Endothelial cell of umbilical vein (primary cell): Measurements from ENCODE around the gene TMEM130. TPM values are rescaled to one million over a fixed set of nuclear protein-coding genes. Genes with fewer than 3 reads are reported as not detected.

Experiments
- BruUV-seq: library from RNA; stranded (reverse); fragments of 400-500 nt; replicated peaks from 2 replicates; lab custom pipeline; 2021; lab: Mats Ljungman, UMichigan
- CTCF ChIA-PET: fragments of 300-600, 350-600 bp; sonication (Branson Sonifier 250); formaldehyde crosslinking; loops from one replicate; lab custom pipeline; 2021; ENCODE audit warnings: antibody characterized with exemption, inconsistent platforms; lab: Charles Lee
- POLR2A ChIA-PET: fragments of 300-600, 350-600 bp; sonication (Branson Sonifier 250); formaldehyde crosslinking; loops from one replicate; lab custom pipeline; 2021; ENCODE audit warnings: antibody characterized with exemption, inconsistent platforms; lab: Charles Lee
- DNase-seq: peaks from one replicate; pipeline ENCODE4 v3.0.0-alpha.2; 2011; ENCODE audit warnings: low read depth, low spot score
- FAIRE-seq: peaks from 2 replicates; lab custom pipeline; 2011; peaks lifted over from hg19 to GRCh38; lab: Jason Lieb, UNC
- H2AFZ ChIP-seq: 2 replicates; pipeline ENCODE4 v1.6.0; 2012; ENCODE audit warnings: low read depth, low read length, control low read depth, inconsistent platforms
- H3K27ac ChIP-seq: 2 replicates; pipeline ENCODE4 v1.5.1; 2011; ENCODE audit warnings: low read depth, mild to moderate bottlenecking, control low read depth, low read length, moderate library complexity; ENCODE audit not compliant: insufficient read depth
- H3K27me3 ChIP-seq, 2 experiments: 2 replicates each; pipeline versions ENCODE4 v1.6.0 to v1.6.1; 2011; ENCODE audit warnings: low read length in 2 of 2, mixed read lengths in 1 of 2; ENCODE audit not compliant: control insufficient read depth in 2 of 2, insufficient read depth in 2 of 2
- H3K36me3 ChIP-seq, 2 experiments: 2 replicates in 1 of 2; 3 replicates in 1 of 2; pipeline ENCODE4 v1.5.1; 2011; ENCODE audit warnings: low read length in 2 of 2, mild to moderate bottlenecking in 1 of 2, moderate library complexity in 1 of 2; ENCODE audit not compliant: control insufficient read depth in 2 of 2, insufficient read depth in 2 of 2; ENCODE audit errors: extremely low read depth in 1 of 2
- H3K4me1 ChIP-seq: 3 replicates; pipeline ENCODE4 v1.5.1; 2011; ENCODE audit warnings: mild to moderate bottlenecking, low read length; ENCODE audit not compliant: control insufficient read depth, insufficient read depth; ENCODE audit errors: extremely low read depth
- H3K4me2 ChIP-seq: 2 replicates; pipeline ENCODE4 v1.6.1; 2011; ENCODE audit warnings: low read length, control low read depth, mixed read lengths; ENCODE audit not compliant: insufficient read depth
- H3K4me3 ChIP-seq, 3 experiments: fragments of 200-600 bp in 1 of 3; sonication (generic), shearing (Covaris generic) in 1 of 3; replicated peaks in 1 of 3; 2 replicates each; pipeline ENCODE4 v1.5.1; 2011 to 2016; ENCODE audit warnings: control low read depth in 3 of 3, low read length in 3 of 3, mild to moderate bottlenecking in 2 of 3, inconsistent platforms in 1 of 3, low read depth in 1 of 3, moderate library complexity in 1 of 3; ENCODE audit not compliant: insufficient read depth in 1 of 3
- H3K79me2 ChIP-seq: 2 replicates; pipeline ENCODE4 v1.6.0; 2012; ENCODE audit warnings: low read length, inconsistent platforms; ENCODE audit not compliant: control insufficient read depth, insufficient read depth
- H3K9ac ChIP-seq: replicated peaks from 2 replicates; pipeline ENCODE3; 2011; ENCODE audit warnings: low read length, control low read depth; ENCODE audit not compliant: insufficient read depth; ENCODE audit errors: extremely low read depth
- H3K9me1 ChIP-seq: replicated peaks from 3 replicates; pipeline ENCODE4 v1.6.0; 2011; ENCODE audit warnings: mild to moderate bottlenecking, low read length; ENCODE audit not compliant: control insufficient read depth, insufficient read depth; ENCODE audit errors: extremely low read depth
- H3K9me3 ChIP-seq: replicated peaks from 2 replicates; pipeline ENCODE4 v1.5.1; 2012; ENCODE audit warnings: low read length, inconsistent platforms; ENCODE audit not compliant: control insufficient read depth, insufficient read depth
- H4K20me1 ChIP-seq: replicated peaks from 2 replicates; pipeline ENCODE3; 2011; ENCODE audit warnings: mild to moderate bottlenecking, low read length; ENCODE audit not compliant: control insufficient read depth, insufficient read depth; ENCODE audit errors: extremely low read depth
- CTCF ChIP-seq, 2 donors: IDR thresholded peaks; 1 replicate in 1 of 2; 2 replicates in 1 of 2; pipeline ENCODE4 v1.5.1; 2011; ENCODE audit warnings: low read length in 2 of 2, mild to moderate bottlenecking in 2 of 2, moderate library complexity in 2 of 2, control low read depth in 1 of 2, inconsistent platforms in 1 of 2, low read depth in 1 of 2; ENCODE audit not compliant: insufficient read depth in 1 of 2; ENCODE audit errors: extremely low read depth in 1 of 2
- EZH2 ChIP-seq: IDR thresholded peaks from 2 replicates; pipeline ENCODE4 v1.6.1; 2012; ENCODE audit warnings: borderline replicate concordance, low read depth, mild to moderate bottlenecking, moderate library complexity, low read length, inconsistent platforms; ENCODE audit not compliant: severe bottlenecking
- MYC ChIP-seq: IDR thresholded peaks from one replicate; pipeline ENCODE4 v1.6.1; 2011; ENCODE audit warnings: mild to moderate bottlenecking, low read depth, low read length
- POLR2A ChIP-seq: IDR thresholded peaks from 2 replicates; pipeline ENCODE4 v1.6.1; 2012; ENCODE audit warnings: low read depth, mild to moderate bottlenecking, control low read depth, low read length
- POLR2AphosphoS5 ChIP-seq: IDR thresholded peaks from 2 replicates; pipeline ENCODE4 v1.6.1; 2012; ENCODE audit warnings: low read depth, mild to moderate bottlenecking, control low read depth, low read length, moderate library complexity; ENCODE audit not compliant: insufficient read depth
- dilution Hi-C: fragments of 300-500 bp; cut with MboI; formaldehyde crosslinking; loops from one replicate; pipeline ENCODE4 v1.15.0; 2019; ENCODE audit warnings: low sequenced_read_pairs; ENCODE audit not compliant: extremely low pct_ligation_motif_present
- intact Hi-C: fragments of 100-400 bp; cut with micrococcal nuclease; formaldehyde crosslinking; loops from one replicate; pipeline ENCODE4 v1.10.0; 2022
- polyA plus RNA-seq, 4 experiments: library from polyadenylated mRNA; depleted of rRNA in 3 of 4; stranded (reverse) in 3 of 4; unstranded in 1 of 4; fragments of >200 nt; gene quantifications; 2 replicates each; pipeline versions ENCODE4 v1.2.1 to v1.2.3, GENCODE V29; 2011 to 2012; ENCODE audit warnings: missing spikeins in 1 of 4
- total RNA-seq: library from RNA; stranded (reverse); gene quantifications from 2 replicates; pipeline ENCODE4 v1.2.3, GENCODE V29; 2021

Gene TMEM130
- total and polyA plus RNA-seq, 2 donors (not counting 3 experiments of a cell fraction or from before 2014, with no cell fraction given): not detected

- no peaks in the 10 kb centered on the region for H3K9me3 ChIP-seq
- DNase-seq: no peak
- no peaks in the 10 kb centered on the region for H3K9me1 ChIP-seq
- no TSS peak for BruUV-seq
- H3K9ac ChIP-seq: no peak overlapping the region
- ChIA-PET POLR2A (no interaction called here), CTCF (no interaction called here)
- no peaks in the 10 kb centered on the region for H3K27me3 ChIP-seq
- no peak overlapping the region for H3K27ac ChIP-seq
- intact Hi-C loops (no loop called here), dilution Hi-C loops (no loop called here)
- no peaks in the 10 kb centered on the region for H3K4me1 ChIP-seq
- no peak overlapping the region for H2AFZ ChIP-seq
- no peak for FAIRE-seq
- no peak for TF ChIP-seq CTCF (IDR thresholded peaks at IDR 0.05; ENCODE audit: extremely low read depth in 1 of 2, insufficient read depth in 1 of 2, low read depth in 1 of 2, low read length in 2 of 2)
- TF ChIP-seq EZH2: no peak
- TF ChIP-seq MYC: no peak
- no peak overlapping the region for H3K4me3 ChIP-seq
- H3K4me2 ChIP-seq: no peak overlapping the region
- H4K20me1 ChIP-seq: no peaks in the 10 kb centered on the region
- H3K79me2 ChIP-seq: no peaks in the 10 kb centered on the region
- no peaks in the 10 kb centered on the region for H3K36me3 ChIP-seq
Observed at GRCh38 chr7:98855610-98856422, 14.0 kb downstream of the TMEM130 start.

- Histone ChIP-seq H3K27me3 (no peaks in the 10 kb centered on the region), H3K79me2 (no peaks in the 10 kb centered on the region), H3K9me1 (no peaks in the 10 kb centered on the region), H3K9me3 (no peaks in the 10 kb centered on the region), H3K36me3 (no peaks in the 10 kb centered on the region), H3K27ac (no peak overlapping the region), H3K4me3 (no peak overlapping the region), H3K9ac (no peak overlapping the region), H3K4me2 (no peak overlapping the region), H3K4me1 (no peaks in the 10 kb centered on the region), H4K20me1 (no peaks in the 10 kb centered on the region), H2AFZ (no peak overlapping the region)
- ChIA-PET POLR2A (no interaction called here), CTCF (interaction anchor here (0.8 kb wide), 1 partner anchor 10 kb away, joined by 3 read pairs; no protein-coding TSS in a partner anchor)
- no TSS peak for BruUV-seq
- no peak for FAIRE-seq
- TF ChIP-seq EZH2: no peak
- TF ChIP-seq POLR2A: no peak
- TF ChIP-seq POLR2AphosphoS5: no peak
- no peak for TF ChIP-seq CTCF (IDR thresholded peaks at IDR 0.05; ENCODE audit: extremely low read depth in 1 of 2, insufficient read depth in 1 of 2, low read depth in 1 of 2, low read length in 2 of 2)
- DNase-seq: no peak
- intact Hi-C loops (no loop called here), dilution Hi-C loops (no loop called here)
Observed at GRCh38 chr7:98852826-98853225, 17.0 kb downstream of the TMEM130 start.
